HG02759 (cell line): Measurements from ENCODE around the gene GPR137.
A peak's percentile ranks its signal among the peaks of the same experiment; 100 is the strongest.

Experiments used
- ATAC-seq: cut with Tn5 transposase; IDR thresholded peaks from one replicate; pipeline ENCODE4 v1.9.1; 2021; ENCODE audit warnings: mild to moderate bottlenecking, moderate library complexity; ENCODE audit not compliant: unreplicated experiment

The GPR137 gene

GRCh38 chr11:64263021-64263946 is 22.4 kb upstream of the GPR137 start:
- ATAC-seq, result no peak

GRCh38 chr11:64263947-64264317 is 21.7 kb upstream of the GPR137 start:
- no peak for ATAC-seq

DNA sequence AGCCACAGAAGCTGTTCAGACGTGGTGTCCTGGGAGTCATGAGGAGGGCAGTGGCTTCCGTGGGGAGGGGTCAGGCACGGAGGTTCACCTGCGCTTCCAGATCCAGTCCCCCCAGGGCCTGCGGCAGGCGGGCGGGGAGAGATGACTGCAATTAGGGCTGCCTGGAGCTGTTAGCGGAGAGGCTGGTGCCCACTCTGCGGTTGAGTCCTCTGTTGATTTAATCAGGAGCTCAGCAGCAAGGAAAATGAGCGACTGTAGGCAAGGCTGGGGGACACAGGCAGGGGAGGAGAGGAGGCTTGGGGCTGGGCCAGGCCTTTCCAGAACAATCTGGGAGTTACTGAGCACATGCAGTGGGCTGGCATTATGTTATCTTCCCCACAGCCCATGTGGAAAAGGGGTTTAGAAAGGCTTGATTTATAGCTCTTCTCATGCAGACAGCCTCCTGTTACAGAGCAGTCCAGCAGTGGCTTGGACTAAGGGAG is 21.2 kb upstream of the GPR137 start:
- ATAC-seq, result no peak

DNA sequence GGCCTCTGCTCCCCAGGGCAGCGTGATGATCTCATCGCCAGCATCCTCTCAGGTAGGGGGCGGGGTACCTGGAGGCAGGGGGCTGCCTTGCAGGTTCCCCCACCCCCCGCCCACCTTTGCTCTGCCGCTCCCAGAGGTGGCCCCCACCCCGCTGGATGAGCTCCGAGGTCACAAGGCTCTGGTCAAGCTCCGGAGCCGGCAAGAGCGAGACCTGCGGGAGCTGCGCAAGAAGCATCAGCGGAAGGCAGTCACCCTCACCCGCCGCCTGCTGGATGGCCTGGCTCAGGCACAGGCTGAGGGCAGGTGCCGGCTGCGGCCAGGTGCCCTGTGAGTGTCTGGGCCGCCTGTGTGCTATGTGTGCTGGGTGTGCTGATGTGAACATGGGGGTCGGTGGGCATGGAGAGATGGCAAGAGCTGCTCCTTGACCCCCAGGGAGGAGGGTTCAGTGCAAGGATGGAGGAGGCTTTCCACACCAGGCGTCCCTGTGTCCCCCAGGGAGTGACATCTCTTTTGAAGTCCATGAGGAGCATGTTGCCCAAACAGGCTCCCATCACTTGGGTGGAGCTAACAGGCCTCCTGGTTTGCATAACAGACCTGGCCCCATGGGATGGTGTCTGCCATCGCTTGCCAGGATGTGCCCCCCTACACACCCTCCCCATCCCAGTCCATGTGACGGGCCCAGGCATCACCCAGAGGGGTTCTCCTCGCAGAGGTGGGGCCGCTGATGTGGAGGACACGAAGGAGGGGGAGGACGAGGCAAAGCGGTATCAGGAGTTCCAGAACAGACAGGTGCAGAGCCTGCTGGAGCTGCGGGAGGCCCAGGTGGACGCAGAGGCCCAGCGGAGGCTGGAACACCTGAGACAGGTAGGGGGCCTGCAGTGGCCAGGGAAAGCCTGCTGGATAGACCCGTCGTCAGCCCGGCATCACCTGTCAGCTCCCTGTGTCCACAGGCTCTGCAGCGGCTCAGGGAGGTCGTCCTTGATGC is 20.2 kb upstream of the GPR137 start:
- no peak for ATAC-seq

GRCh38 chr11:64266339-64266738 is 19.3 kb upstream of the GPR137 start:
- ATAC-seq, result no peak

GRCh38 chr11:64267207-64267945 is 18.3 kb upstream of the GPR137 start:
- ATAC-seq, result no peak

GRCh38 chr11:64268025-64268892 is 17.4 kb upstream of the GPR137 start:
- ATAC-seq, result no peak

DNA sequence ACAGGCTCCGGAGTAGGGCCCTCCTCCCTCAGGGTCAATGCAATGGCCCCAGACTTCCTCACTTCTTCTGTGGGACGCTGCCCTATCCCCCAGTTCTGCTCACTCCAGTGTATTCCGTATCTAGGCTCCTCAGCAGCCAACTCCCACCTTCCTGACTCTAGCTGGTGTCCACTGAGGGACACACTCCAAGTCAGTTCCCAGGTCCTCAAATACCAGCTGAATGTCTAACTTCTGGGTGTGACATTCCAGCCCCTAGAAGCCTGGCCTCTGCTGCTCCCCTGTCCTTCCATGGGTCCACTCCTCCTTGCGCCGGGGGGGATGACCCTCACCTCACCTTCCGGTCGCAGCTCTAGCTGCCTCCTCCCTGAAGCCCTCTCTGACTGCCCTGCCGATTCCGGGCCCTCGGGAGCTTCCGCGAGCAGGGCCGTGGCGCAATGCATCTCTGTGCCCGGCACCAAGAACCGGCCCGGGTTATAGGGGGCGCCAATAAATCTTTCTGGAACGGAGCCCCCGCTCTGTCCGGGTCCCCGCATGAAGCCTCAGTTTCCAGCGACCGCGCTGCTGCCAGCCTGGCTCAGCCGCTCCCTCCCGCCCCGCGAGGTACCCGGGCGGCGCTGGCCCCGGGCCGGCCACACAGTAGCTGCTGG is 16.6 kb upstream of the GPR137 start:
- peak; percentile 13 for ATAC-seq

DNA sequence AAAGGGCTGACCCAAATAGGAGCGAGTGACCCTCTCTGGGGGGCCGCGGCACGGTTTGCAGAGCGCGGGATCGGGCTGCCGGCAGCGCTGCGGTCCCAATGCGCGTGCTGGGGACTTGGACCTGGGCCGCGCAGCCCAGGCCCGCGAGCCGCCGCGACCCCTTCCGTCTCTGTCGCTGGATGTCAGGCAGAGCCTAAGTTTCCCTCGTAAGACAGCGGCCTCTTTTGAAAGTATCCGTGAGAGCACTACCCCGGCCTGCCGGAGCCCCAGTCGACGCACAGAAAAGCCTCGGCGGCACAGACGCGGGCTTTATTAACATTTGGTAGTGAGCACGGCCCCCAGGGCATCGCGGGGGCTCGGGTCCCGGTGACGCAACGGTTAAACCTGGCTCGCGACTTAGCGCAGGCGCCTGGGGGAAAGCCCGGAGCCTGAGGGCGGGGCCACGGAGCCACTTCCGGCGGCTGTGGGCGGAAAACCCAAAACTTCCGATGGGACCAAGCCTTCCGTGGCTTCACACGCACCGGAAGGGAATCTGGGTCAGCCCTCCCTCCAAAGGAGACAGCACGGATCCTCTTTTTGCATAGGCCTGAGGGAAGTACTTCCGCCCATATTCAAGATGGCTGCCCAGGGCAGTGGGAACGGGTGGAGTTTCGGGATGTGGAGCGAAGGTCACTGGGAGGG is 16.0 kb upstream of the GPR137 start:
- peak; percentile 72 for ATAC-seq

DNA sequence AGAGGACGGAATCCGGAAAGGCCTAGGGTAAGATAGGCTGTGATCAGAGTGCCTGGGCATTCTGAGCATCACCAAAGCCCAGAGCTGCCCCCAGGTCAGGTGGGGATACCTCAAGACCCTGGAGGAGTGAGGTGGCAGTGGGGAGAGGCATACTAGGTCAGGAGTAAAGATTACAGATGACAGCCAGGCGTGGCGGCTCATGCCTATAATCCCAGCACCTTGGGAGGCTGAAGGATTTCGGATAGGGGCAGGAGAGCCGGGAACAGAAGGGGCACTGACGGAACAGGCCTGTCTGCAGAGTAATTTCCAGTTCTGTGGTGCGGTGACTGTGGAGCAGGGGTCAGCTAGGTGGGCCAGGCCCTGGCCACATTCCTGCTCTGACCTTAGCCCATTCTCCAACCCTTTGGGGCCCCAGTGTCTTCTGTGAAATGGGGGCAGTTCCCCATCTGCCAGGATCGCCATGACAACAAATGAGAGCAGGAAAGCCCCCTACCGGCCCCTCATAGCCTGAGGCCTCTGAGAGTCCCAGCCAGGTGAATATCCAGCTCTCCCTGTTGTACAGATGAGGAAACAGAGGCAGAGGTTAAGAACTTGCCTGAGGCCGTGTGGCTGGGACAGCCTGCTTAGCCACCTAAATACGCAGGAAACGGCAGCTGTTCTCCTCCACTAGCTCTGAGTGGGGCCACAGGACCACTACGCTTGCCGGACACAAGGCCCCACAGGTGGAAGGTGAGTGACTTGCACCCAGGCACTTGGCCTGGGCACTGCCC is 10.4 kb upstream of the GPR137 start:
- no peak for ATAC-seq

DNA sequence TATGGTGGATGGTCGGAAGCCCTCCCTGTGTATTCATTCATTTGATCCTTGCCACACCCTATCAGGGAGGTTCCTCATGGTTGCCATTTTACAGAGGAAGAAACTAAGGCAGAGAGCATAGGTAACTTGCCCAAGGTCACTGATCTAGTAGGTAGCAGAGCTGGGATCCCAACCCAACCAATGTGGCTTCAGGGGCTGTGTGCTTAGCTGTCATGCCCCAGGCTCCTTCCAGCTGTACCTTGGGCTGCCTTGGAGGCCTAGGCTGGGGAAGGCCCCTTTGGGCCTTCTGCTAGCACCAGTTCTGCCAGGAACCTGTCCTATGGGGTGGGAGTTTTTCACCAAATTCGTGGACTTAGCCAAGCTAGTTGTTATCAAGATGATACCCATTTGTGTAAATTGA is 9.8 kb upstream of the GPR137 start:
- ATAC-seq, result no peak

GRCh38 chr11:64276653-64277431 is 8.8 kb upstream of the GPR137 start:
- ATAC-seq, result no peak

DNA sequence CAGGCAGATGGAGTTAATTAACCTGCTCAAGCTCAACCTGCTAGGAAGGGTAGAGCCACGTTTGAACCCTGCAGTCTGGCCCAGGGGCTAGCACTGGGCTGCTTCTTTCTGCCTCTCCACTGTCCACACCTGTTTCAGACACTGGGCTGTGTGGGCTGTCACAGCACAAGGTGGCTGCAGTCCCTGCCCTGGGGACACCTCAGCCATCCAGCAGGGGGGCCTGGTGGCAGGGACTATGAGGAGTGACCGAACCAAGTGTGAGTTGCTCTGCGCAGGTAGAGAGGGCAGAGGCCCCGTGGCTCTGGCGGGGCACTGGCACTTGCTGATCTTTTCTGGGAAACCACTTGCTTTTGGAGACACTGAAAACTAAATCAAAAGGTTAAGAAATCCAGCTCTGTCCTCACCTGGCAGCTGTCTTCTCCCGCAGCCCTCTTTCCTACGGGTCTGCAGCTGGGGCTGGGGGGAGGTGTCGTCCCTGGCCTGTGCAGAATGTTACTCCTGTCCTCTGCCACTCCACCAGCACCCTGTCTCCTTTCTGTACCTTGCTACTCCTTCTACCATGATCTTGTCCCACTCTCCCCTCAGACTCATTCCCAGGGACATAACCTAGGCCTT is 7.0 kb upstream of the GPR137 start:
- no peak for ATAC-seq

DNA sequence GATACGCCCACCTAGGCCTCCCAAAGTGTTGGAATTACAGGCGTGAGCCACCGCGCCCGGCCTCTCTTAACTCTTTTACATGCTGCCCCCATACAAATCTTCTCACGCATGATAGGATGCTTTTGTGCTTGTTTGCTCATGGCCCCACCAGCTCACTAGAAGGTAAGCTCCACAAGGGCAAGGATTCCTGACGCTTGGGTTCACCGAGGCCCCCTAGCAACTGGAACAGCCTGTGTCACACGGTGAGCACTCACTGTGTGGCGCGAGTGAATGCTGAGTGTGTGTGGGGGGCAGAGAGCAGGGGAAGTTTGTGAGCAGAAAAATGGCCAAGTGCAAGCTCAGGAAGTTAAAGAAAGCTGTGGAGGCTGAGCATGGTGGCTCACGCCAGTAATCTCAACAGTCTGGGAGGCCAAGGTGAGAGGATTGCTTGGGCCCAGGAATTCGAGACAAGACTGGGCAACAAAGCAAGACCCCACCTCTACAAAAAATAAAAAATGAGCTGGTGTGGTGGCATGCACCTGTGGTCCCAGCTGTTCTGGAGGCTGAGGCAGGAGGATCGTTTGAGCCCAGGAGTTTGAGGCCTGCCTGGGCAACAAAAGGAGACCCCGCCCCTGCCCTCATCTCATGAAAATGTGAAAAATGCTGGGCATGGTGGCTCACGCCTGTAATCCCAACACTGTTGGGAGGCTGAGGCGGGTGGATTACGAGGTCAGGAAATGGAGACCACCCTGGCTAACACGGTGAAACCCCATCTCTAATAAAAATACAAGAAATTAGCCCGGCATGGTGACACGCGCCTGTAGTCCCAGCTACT is 3.5 kb upstream of the GPR137 start:
- no peak for ATAC-seq

DNA sequence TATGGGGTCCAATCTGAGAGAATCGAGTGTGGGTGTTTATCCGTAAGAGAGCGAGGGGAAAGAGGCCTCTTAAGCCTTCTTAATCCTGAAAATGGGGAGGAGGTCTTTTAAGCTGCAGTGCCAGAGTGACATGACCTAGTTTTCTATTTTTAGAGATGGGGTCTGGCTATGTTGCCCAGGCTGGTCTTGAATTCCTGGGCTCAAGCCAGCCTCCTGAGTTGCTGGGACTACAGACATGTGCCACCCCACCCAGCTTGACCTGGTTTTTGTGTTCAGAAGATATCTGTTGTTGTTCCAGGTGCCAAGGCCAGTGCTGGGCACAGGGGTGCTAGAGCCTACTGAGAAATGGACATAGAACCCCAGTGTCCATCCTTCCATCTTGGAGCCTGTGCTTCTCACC is 2.6 kb upstream of the GPR137 start:
- ATAC-seq, result no peak
